Amniotic epithelial cell (primary cell): ENCODE data around the gene ADAM33.

Experiments used
- DNase-seq: peaks from one replicate; pipeline ENCODE4 v3.0.0-alpha.2; 2010; ENCODE audit warnings: low read depth

Gene ADAM33

DNA sequence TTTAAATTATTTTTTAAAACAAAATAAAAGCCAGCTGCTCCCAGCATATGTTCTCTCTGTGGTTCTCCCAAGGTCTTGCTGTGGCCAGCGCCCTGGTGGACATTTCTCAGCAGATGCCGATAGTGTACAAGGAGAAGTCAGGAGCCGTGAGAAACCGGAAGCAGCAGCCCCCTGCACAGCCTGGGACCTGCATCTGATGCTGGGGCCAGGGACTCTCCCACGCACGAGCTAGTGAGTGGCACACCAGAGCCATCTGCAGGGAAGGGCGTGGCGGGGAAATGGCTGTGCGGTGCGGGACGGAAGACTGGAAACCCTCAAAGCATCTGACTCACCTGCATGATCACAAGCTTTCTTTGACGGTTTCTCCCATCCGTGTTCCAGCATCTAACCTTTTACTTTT lies 35.2 kb downstream of the ADAM33 start:
- DNase-seq, result no peak

DNA sequence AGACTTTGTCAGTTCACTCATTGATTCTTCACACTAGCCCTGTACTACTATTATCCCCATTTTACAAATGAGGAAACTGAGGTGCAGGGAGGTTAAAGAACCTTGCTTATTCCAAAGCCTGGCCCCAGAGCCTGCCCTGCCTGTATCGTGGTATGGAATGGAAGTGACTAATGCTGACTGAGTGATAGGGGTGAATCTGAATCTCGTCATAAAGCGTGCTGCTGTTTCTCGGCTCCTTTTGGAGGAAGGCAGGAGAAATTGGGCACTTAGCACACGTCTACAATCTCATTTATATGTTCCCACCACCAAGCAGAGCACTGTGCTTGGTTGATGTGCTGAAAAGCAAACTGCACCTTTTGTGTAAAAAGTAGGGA lies 35.8 kb downstream of the ADAM33 start:
- DNase-seq, result no peak

DNA sequence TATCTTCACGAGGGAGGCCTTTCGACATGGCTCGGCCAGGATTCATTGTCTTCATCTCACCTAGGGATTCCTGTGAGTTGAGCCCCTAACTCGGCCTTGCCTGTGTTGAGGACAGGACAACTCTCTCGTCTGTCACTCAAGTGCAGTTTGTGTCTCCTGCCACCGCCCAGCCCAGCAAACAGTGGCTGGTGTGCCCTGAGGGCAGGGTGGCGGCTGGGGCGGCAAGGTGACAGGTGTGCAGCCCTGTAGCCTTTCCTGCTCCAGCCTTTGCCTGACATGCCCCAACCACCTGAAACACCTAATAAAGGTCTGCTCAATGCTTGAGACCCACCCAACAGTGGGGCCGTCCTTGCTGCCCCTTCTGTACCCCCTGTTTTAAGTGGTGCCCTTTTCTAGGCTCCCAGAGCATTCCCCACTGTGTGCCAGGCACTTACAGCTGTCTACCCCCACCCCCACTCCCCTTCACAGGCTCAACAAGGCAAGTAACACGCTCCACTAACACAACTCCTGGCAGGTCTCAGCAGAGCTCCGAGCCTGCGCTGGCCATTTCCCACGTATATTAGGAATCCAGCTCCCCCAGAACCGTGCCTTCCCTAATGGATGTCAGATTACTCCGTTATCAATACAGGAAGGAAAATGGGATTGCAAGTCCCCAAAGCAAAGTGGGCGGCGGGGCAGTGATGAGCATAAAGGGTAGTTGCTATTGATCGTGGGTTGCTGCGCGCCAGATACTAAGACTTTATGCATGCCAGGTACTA lies 36.3 kb downstream of the ADAM33 start:
- DNase-seq, result no peak

DNA sequence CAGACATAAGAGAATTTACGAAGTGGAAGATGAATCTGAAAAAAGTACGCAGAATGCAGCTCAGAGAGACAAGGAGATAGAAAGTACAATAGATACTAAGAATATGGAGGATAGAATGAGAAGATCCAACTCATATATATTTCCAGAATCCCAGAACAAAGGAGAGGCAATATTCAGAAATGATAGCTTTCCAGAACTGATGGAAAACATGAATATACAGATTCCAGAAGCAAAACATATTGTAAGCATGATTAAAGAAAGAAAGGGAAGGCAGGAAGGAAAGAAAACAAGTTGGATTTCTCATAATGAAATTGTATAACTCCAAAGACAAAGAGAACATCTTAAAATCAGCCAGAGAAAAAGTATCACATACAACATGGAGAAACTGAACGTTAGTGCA lies 41.6 kb downstream of the ADAM33 start:
- no peak for DNase-seq

DNA sequence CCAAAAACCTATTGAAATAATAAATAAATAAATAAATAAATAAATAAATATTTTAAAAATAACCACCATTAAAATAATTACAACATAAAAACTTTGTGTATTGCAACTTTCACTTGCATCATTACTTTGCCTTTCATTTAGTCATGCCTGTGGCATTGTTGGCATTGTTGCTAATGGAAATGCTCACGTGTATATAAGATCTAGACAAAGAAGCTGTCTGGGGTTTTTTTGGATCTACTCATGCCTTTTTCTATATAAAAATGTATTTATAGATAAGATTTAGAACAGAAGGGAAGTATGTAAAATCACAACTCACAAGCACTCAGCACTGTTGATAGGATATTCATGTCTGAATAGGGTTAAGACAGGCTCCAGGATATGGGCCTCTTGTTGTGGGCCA lies 46.5 kb downstream of the ADAM33 start:
- peak; percentile 48 for DNase-seq

DNA sequence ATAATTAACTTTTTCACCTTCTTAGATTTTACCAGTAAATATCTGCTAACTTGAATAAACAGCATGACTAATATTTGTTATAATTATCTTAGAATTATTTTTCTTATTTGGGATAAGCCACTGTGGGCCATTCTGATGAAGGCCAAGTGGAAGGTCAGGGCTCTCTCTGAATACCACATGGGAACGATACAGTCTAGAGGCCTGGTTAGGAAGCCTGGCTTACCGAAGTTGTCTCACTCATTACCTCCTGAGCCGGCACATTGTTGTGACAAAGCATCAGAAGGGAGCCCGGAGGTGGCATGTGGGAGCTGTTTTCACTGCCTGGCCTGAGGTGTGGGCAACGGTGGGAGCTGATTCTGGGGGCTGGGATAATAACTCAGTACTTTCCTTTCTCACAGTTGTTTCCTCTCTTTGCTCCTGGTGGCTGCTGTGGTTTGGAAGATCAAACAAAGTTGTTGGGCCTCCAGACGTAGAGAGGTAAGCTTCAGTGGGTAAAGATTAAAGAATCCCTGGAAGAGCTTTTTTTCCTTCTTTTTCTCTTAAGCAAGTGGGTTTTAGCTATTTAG lies 47.8 kb downstream of the ADAM33 start:
- DNase-seq, result no peak

DNA sequence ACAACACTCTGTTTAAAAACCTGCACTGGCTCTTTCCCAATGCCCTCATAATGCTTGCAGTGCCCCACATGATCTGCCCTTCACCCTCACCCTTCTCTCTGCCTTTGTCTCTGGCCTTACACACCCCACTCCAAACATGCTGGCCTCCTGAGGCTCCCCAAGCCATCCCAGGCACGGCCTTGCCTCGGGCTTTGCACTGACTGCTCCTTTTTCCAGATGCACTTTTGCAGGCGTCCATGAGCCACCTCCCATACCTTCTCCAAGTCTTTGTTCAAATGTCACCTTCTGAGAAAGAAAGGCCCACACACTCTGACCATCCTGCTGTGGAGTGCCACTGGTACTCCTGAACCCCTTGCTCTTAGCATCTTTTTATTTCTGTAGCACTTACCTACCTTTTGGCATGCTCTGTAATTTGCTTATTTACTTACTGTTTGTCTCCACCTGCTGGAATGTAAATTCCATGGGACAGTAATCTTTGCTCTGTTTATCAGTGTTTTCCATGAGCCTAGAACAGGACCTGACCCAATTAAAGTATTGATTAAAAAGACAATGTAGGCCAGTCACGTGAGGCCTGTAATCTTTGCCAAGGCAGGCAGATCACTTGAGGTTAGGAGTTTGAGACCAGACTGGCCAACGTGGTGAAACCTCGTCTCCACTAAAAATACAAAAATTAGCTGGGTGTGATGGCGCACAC lies 49.4 kb downstream of the ADAM33 start:
- no peak for DNase-seq

DNA sequence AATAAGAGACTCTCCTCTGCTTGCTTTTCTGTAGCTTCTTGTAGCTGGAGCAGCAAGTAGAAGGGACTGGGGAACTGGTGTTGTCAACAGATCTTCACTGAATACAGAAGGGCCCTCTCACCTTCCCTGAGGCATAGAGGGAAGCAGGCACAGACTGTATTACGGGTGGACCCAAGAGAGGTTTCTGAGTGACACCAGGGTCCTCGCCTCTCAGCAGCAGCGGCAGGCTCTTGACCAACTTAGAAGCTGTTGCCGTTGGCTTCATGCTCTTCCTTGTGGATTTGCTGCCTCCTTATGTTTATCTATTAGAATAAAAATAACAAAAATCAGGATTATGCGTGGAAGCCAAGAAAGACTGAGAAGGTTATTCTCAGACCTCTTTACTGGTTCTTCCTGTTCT lies 50.3 kb downstream of the ADAM33 start:
- no peak for DNase-seq

DNA sequence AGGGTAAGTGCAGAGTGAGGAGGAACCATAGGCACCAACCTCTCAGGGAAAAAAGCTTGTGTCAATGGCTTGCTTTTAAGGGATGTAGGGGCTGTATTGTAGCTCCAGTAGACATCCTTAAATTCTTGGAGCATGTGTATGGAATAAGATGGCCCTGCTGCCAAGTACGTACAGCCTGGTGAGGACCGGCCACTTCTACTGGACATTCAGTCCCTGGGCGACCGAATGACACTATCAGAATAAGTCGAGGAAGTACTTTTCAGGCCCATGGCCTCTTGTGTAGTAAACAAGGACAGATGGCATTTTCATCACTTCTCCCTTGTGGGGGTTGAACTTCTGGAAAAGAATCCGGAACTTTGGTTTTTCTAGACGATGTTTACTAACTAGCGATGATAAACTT lies 51.4 kb downstream of the ADAM33 start:
- no peak for DNase-seq

DNA sequence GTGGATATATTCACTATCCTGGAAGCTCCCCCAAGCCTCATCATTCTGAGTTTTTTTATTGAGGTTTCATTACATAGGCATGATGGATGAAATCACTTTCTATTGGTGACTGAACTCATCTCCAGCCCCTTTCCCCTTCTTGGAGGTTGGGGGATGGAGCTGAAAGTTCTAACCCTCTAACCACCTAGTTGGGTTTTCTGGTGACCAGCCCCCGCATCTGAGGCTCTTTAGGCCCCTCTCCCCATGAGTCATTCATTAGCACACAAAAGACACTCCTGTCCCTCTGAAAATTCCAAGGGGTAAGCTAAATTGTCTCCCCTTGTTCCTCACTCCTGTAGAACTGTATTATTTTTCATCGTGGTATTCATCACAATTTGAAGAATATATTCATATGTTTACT lies 51.9 kb downstream of the ADAM33 start:
- no peak for DNase-seq

DNA sequence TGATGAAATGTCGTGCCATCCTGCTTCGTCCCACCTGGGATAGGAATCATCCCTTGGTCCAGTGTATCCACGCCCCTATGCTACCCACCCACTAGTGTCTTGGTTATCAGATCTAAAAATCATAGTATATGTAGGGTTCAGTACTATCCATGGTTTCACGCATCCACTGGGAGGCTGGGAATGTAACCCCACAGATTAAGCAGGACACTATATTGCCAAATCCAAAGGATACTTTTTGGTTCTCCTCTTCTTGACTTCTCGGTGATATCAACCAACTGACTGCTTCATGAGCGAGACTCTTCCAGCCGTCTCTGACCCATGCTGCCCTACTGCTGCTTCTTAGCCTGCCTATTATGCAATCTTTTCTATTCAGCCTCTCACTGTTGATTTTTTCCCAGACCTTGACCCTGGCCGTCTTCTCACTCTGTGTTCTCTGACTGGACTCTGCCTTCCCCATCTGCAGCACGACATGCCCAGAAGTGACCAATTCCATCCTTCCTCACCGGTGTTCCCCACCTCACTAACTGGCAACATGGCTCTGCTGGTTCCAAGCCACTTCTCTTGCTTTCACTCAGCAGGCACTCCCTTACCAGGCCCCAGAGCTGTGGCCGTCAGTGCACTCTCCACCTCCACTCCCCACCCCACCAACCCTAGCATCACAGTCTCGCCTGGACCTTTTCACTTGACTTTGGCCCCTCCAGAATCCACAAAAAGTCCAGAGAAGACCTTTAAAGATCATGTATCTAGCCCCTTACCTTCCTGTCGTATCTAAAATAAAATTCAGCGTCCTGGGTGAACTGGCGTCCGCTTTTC lies 53.1 kb downstream of the ADAM33 start:
- DNase-seq, result no peak

DNA sequence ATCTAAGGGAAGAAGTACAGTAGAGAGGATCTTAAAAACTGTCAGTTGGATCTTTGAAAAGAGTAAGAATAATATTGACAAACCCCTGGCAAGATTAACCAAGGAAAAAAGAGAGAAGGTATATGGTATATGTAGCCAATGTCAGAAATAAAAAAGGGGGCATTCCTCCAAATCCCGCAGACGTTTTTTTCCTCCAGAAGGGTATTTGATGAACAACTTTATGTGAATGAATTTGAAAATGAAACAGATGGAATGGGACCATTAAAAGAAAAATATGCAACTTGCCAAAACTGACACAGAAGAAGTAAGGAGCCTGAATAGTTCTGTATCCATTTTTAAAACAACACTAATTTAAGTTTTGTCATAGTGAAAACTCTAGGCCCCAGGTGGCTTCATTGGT lies 54.3 kb downstream of the ADAM33 start:
- no peak for DNase-seq

DNA sequence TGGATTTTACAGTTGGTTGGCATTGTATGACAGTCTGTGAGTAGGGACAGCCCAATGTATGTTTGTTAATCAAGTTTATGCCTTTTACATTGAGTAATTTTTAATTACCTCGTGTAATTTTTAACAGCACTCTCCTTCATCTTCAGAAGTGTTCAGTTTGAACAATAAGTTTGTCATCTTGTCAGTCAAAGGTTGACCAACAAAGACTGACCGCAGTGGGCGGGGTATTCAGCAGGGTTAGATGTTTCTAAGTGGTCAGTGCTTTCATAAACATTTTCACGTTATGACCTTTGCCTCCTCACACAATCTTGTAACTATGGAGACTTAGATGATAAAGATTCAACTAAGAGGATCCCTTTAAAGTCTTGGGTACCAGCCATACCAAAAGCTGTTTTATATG lies 59.4 kb downstream of the ADAM33 start:
- DNase-seq, result no peak

DNA sequence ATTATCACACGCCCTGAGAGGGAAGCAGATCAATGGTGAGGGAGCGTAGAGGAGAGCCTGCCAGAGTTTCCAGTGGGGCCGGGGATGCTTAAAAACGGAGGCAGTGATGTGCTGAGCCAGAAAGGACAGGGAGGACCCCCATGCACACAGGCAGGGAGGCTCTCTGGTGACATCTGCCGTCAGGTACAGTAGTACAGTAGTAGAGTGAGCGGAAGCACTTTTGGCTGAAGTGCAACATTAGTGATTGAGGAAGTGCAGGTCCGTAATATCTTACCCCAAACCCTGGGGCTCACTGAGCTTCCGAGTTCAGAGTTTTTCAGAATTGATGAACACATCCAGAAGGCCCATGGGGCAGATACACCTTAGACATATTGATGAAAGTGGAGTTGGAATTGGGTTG lies 60.7 kb downstream of the ADAM33 start:
- no peak for DNase-seq
